GM21619 (cell line): ENCODE data around the gene ZNF654.
"Not testable (repeated sequence)": the region's sequence is repeated elsewhere in the genome, so short reads cannot be mapped to it uniquely, and the experiment has no call there.

Source experiments
- ATAC-seq: cut with Tn5 transposase; IDR thresholded peaks from one replicate; pipeline ENCODE4 v1.9.1; 2021; ENCODE audit not compliant: unreplicated experiment

ZNF654 gene

DNA sequence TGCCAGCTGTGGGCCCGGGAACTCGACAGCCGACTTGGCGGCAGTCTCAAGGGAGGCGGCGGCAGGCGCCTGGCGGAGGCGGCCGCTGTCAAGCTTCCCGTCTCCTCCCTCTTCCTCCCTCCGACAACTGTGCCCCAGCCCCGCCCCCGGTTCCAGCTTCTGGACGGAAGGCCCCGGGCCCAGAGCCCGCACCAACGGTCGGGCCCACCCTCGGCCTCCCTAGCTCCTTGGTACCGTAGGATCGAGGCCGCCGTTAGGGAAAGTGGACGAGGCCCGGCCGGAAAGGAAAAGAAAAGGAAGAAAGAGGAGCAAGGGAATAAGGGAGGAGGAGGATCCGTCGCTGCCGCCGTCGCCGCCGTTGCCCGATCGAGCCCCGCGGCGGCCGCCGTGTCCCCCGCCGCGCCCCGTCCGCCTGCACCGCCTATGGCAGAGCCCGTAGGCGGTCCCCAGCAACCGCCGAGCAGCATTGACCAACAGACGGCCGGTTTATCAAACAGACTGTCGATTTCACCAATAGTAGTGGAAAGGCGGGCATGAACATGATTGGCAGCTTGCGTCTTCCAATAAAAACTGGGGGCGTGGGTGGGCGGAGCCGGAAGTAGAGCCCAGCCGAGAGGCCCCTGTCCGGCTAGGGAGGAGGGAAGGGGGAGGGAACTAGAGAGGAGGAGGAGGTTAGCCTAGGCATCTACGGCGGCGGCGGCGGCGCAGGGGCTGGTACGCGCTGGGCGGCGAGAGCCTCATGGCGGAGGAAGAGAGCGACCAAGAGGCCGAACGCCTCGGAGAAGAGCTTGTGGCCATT lies at the start of gene ZNF654, which contains the start of gene CGGBP1:
ZNF654 (plus strand) TSS at position 675 of the 799 bp plus-strand sequence; CDS start at position 740, 65 bp downstream.
CGGBP1 (minus strand) TSS at position 425 of the 799 bp plus-strand sequence. CDS start 3,029 bp downstream, outside the sequence.
- peak; percentile 92 for ATAC-seq

DNA sequence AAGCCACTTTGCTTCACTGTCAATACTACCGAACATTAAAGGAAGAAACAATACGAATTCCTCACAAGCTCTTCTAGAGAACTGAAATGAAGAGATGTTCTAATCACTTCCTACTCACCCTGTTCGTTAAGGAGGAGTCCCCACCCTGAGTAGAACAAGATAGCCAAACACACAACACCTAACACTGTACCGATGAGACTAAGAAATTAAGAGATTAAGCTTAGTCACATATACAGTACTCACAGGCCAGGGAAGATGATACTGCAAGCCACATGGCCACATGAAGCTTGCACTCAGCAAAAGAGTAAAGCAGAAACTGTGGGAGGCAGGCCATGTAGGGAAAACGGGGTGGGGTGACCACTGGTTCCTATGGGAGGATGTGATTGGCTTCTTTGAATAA lies 48.2 kb upstream of the ZNF654 start:
- no peak for ATAC-seq

DNA sequence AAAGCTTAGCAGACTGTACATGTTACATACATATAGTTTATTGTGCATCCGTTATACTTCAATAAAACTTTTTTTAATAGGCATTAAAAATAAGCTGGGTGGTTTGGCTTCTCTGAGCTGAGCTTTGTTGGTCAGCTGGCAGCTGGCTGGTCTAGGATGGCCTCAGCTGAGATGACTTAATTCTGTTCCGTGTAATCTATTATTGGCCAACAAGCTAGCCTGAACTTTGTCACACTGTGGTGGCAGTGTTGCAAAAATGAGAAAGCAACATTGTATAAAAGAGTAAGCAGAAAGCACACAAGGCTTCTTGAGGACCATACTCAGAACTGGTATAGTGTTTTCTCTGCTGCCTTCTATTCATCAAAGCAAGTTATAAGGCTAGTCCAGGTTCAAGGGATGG lies 45.5 kb upstream of the ZNF654 start:
- ATAC-seq, result no peak

GRCh38 chr3:88015656-88016055 lies 43.4 kb upstream of the ZNF654 start:
- not testable (repeated sequence) for ATAC-seq

DNA sequence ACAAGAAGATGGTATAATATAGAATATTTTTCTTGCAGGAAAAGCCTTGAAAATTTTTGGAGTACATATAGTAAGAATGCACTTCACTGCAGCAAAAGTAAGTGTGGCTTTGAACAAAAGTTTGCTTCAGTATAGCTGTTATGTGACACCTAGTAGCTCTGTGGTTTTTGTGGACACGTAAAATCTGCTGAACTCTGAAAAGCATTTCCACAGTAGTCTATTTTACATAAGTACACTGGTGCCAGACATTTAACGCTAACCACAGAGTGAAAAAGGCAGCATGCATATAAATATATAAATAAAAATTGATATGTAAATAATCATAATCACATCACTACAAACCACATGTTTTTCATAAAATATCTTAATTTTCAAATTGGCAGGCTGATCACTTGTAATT lies 40.0 kb upstream of the ZNF654 start:
- ATAC-seq, result peak; percentile 98

GRCh38 chr3:88025001-88025552 lies 34.0 kb upstream of the ZNF654 start:
- no peak for ATAC-seq

DNA sequence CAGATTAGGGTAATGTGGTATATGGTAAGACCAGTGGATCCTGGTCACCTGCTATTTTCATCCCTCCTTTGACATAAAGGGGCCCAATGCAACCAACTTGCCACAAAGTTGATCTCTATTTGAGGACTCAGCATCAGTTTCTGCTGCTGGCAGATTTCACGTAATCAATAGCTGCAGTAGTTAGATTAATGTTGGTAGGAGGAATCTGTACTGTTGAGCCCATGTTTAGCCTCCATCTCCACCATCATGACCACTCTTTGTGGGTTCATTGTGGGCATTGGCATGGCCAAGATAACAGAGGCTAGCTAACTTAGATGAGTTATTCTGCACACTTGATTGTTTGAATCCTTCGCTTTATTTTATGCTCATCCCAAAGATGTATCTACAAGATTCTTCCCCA lies 30.2 kb upstream of the ZNF654 start:
- no peak for ATAC-seq

DNA sequence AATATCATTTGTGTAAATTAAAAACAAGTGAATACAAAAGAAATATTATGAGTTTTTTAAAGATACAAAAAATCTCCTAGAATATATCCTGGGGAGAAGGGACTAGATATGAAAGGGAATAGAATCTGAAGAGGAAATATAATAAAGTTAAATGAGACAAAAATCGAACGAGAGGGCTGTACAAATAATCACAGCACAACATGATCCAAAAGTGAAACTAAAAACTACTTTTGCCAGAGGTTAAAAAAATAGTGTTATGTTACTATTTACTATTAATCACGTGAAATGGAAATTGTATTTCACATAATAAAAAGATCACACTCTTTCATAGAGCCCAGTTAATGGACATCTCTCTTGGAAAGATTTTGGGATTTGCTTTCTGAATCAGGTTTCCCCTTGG lies 28.8 kb upstream of the ZNF654 start:
- ATAC-seq, result no peak

GRCh38 chr3:88031642-88032077 lies 27.4 kb upstream of the ZNF654 start:
- peak; percentile 85 for ATAC-seq

DNA sequence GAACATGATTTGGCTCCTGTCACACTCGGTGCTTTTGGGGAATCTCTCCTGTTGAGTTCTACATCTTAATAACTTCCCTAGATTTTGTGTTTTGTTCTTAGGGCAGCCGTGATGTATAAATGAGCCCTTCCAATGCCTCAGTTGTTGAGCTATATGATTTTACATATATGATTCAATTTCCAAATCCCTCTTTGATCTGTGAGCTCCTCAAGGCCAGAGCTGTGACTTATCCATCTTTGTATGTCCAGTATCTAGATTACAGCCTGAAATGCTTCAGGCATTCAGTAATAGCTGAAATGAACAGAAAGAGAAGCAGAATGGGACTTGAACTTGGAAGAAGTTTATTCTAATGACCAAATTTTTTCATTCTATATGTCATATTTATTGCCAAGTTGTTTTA lies 26.8 kb upstream of the ZNF654 start:
- ATAC-seq, result peak; percentile 11

DNA sequence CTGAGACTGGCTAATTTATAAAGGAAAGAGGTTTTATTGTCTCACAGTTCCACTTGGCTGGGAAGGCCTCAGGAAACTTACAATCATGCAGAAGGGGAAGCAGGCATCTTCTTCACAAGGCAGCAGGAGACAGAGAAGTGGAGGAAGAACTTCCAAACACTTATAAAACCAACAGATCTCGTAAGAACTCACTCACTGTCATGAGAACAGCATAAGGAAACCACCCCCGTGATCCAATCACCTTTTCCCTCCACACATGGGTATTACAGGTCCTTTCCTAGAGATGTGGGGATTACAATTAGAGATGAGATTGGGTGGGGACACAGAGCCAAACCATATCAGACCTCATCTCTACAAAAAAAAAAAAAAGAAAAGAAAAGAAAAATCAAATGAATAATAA lies 26.0 kb upstream of the ZNF654 start:
- ATAC-seq, result no peak

DNA sequence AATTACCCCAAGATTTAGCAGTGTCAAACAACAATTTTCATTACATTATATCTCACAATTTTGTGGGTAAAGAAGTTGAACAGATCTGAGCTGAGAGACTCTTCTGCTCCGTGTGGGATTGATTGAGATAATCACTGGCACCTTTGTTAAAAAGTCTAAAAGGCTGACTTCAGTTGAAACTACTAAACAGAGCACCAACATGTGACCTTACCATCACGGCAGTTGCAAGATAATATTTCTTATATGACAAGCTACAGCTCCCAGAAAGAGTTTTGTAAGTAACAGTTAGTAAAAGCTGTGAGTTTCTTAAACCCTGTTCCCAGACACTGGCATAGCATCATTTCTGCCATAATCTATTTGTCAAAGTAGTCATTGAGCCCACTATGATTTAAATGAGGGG lies 25.2 kb upstream of the ZNF654 start:
- ATAC-seq, result no peak

DNA sequence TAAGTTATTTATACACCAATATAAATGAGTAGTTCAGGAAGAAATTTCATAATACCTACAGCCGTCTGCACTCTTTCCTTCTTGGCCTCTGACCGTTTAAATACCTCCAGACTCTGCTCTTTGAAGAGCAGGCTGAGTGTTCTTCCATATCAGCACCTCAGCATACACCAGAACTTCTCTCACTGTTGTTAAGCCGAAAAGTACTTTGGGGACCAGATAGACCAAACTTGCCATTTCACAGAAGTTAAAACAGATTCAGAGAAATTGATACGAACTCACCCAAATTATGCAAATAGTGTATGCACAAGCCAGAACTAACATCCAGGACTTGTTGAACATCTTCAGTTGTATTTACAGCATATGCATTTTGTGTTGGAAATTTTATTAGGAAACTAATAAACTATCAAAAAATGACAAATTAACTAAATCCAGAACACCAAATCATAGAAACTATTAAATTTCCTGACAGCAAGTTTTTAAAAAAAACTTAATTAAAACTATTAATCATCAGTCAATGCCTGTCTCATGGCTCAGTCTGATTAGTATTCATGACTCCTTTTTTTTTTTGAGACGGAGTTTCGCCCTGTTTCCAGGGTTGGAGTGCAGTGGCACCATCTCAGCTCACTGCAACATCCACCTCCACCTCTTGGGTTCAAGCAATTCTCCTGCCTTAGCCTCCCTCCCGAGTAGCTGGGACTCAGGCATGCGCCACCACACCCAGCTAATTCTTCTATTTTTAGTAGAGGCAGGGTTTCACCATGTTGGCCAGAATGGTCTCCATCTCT lies 24.4 kb upstream of the ZNF654 start:
- ATAC-seq, result no peak

- ATAC-seq, result no peak
Measured at GRCh38 chr3:88036221-88036620, 22.8 kb upstream of the ZNF654 start.

- ATAC-seq, result no peak
Measured at GRCh38 chr3:88038566-88038965, 20.5 kb upstream of the ZNF654 start.

GRCh38 chr3:88040529-88040928 lies 18.5 kb upstream of the ZNF654 start:
- no peak for ATAC-seq

- no peak for ATAC-seq
Measured at GRCh38 chr3:88041005-88041404, 18.1 kb upstream of the ZNF654 start.

DNA sequence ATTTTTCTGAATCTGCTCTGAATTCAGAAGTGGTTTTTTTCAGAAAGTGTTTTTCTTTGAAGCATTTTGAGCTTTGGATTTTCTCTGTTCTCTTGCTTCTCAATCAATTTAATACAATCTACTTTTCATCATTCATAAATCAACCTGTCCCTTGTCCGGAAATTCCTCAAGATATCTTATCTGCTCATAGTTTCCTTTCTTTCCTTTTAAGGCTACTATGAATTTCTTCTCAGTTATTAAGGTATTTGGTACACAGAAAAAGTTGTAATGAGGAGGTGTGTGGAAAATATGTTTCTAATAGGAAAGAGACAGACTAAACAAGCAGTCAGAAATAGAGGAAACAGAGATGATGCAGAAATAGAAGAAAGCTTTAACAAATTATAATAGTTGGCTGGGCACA lies 14.6 kb upstream of the ZNF654 start:
- no peak for ATAC-seq

DNA sequence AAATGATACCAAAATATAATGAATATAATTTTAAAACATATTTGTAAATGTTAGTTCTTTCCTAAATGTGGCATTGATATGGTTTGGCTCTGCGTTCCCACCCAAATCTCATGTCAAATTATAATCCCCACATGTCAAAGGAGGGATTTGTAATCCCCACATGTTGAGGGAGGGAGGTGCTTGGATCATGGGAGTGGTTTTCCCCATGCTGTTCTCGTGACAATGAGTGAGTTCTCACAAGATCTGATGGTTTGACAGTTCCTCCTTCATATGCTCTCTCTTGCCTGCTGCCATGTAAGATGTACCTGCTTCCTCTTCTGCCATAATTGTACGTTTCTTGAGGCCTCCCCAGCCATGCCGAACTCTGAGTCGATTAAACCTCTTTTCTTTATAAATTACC lies 12.3 kb upstream of the ZNF654 start:
- ATAC-seq, result no peak

- no peak for ATAC-seq
Measured at GRCh38 chr3:88057630-88058305, 1.3 kb upstream of the ZNF654 start.

GRCh38 chr3:88058306-88058580 lies 812 bp upstream of the ZNF654 start:
- peak; percentile 21 for ATAC-seq
